Neural progenitor cell (in vitro differentiated cells): Measurements from ENCODE around the gene ANKRD12. TPM values are rescaled to one million over a fixed set of nuclear protein-coding genes. Genes with fewer than 3 reads are reported as not detected.

Experiments
- DNase-seq: peaks from one replicate; pipeline ENCODE4 v3.0.0-alpha.2; 2016; ENCODE audit warnings: low spot score
- H2AFZ ChIP-seq: fragments of 200-600 bp; sonication (generic); replicated peaks from 2 replicates; pipeline ENCODE4 v1.6.1; 2016; ENCODE audit warnings: antibody characterized with exemption
- H3F3A ChIP-seq: fragments of 200-600 bp; sonication (generic); 2 replicates; pipeline ENCODE4 v1.6.1; 2016; ENCODE audit warnings: antibody characterized with exemption, low read depth
- H3K27ac ChIP-seq: fragments of 200-600 bp; sonication (generic); 2 replicates; pipeline ENCODE4 v1.5.1; 2016; ENCODE audit warnings: mild to moderate bottlenecking
- H3K27me3 ChIP-seq: fragments of 200-600 bp; sonication (generic); 2 replicates; pipeline ENCODE4 v1.6.1; 2016; ENCODE audit warnings: mild to moderate bottlenecking, moderate library complexity
- H3K36me3 ChIP-seq: fragments of 200-600 bp; sonication (generic); 2 replicates; pipeline ENCODE4 v1.5.1; 2016
- H3K4me1 ChIP-seq: fragments of 200-600 bp; sonication (generic); 2 replicates; pipeline ENCODE4 v1.6.1; 2016; ENCODE audit warnings: mixed run types
- H3K4me2 ChIP-seq: fragments of 200-600 bp; sonication (generic); 2 replicates; pipeline ENCODE4 v1.6.1; 2016
- H3K4me3 ChIP-seq: fragments of 200-600 bp; sonication (generic); 2 replicates; pipeline ENCODE4 v1.5.1; 2016
- H3K79me2 ChIP-seq: fragments of 200-600 bp; sonication (generic); 2 replicates; pipeline ENCODE4 v1.6.1; 2016; ENCODE audit warnings: low read depth
- H3K9ac ChIP-seq: fragments of 200-600 bp; sonication (generic); 2 replicates; pipeline ENCODE4 v1.6.1; 2016
- H3K9me3 ChIP-seq: fragments of 200-600 bp; sonication (generic); 2 replicates; pipeline ENCODE4 v1.5.1; 2016; ENCODE audit warnings: low read depth
- H4K20me1 ChIP-seq: fragments of 200-600 bp; sonication (generic); 2 replicates; pipeline ENCODE4 v1.6.1; 2016; ENCODE audit warnings: low read depth
- H3K27ac Mint-ChIP-seq: 3 replicates; pipeline ENCODE4 v1.8.0; 2021; ENCODE audit warnings: mixed read lengths
- H3K27me3 Mint-ChIP-seq: 2 replicates; pipeline ENCODE4 v1.8.0; 2022; ENCODE audit warnings: low read depth, mild to moderate bottlenecking, inconsistent platforms, moderate library complexity, mixed read lengths; ENCODE audit not compliant: insufficient read depth
- H3K36me3 Mint-ChIP-seq: 3 replicates; pipeline ENCODE4 v1.8.0; 2021; ENCODE audit warnings: mixed read lengths
- H3K4me1 Mint-ChIP-seq: 3 replicates; pipeline ENCODE4 v1.8.0; 2021; ENCODE audit warnings: mixed read lengths
- H3K4me3 Mint-ChIP-seq: 3 replicates; pipeline ENCODE4 v1.8.0; 2021; ENCODE audit warnings: mild to moderate bottlenecking, moderate library complexity, mixed read lengths
- H3K9me3 Mint-ChIP-seq: 3 replicates; pipeline ENCODE4 v1.8.0; 2020; ENCODE audit warnings: mixed read lengths
- EZH2 ChIP-seq: fragments of 200-600 bp; sonication (generic); IDR thresholded peaks from 2 replicates; pipeline ENCODE4 v1.6.1; 2017; ENCODE audit warnings: antibody characterized with exemption, mild to moderate bottlenecking, moderate library complexity
- EZH2phosphoT487 ChIP-seq: fragments of 200-600 bp; sonication (generic); IDR thresholded peaks from 2 replicates; pipeline ENCODE4 v1.6.1; 2017; ENCODE audit warnings: antibody characterized with exemption
- total RNA-seq: library from RNA; depleted of rRNA; stranded (reverse); fragments of >200 nt; gene quantifications from 2 replicates; pipeline ENCODE4 v1.2.3, GENCODE V29; 2015; ENCODE audit warnings: low replicate concordance
- TF ChIP-seq, protein P1 (sequence below): fragments of 200-600 bp; sonication (generic); IDR thresholded peaks from 2 replicates; pipeline ENCODE4 v1.5.1; 2017; ENCODE audit warnings: antibody characterized with exemption, mild to moderate bottlenecking

Gene ANKRD12
- total RNA-seq, 1 donor from 2014 or later, result 38.2 TPM

DNA sequence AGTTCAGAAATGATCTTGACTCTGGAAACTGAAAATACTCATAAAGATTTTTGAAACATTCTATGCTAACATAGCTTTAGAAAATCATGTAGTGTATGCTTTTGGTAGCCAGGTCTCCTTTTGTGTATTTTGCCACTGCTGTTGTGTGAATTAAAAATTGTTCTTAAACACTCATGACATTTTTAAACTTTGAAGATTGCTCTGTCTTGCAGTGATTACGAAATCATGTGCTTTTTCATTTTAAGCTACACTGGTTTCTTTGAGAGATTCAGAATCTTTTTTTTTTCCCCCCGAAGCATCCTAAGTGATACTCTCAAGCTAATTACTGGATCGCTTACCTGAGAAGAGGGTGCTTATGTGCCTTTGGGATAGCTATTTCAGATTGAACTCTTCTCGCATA lies 60.0 kb downstream of the ANKRD12 start:
- Histone ChIP-seq H3K79me2 (no peaks in the 10 kb centered on the region), H3K9ac (no peak overlapping the region), H3K4me2 (no peak overlapping the region), H3K27ac (no peak overlapping the region), H3K36me3 (no peaks in the 10 kb centered on the region), H3K9me3 (no peaks in the 10 kb centered on the region), H3K4me1 (no peaks in the 10 kb centered on the region), H3K27me3 (no peaks in the 10 kb centered on the region), H2AFZ (no peak overlapping the region), H3K4me3 (no peak overlapping the region), H3F3A (no peaks in the 10 kb centered on the region), H4K20me1 (no peaks in the 10 kb centered on the region)
- Mint-ChIP-seq H3K27me3 (peaks cover 2% of the 10 kb centered on the region), H3K27ac (no peak overlapping the region), H3K4me3 (no peak overlapping the region), H3K9me3 (no peaks in the 10 kb centered on the region), H3K36me3 (peaks cover 12% of the 10 kb centered on the region), H3K4me1 (no peaks in the 10 kb centered on the region)
- TF ChIP-seq, protein P1, sequence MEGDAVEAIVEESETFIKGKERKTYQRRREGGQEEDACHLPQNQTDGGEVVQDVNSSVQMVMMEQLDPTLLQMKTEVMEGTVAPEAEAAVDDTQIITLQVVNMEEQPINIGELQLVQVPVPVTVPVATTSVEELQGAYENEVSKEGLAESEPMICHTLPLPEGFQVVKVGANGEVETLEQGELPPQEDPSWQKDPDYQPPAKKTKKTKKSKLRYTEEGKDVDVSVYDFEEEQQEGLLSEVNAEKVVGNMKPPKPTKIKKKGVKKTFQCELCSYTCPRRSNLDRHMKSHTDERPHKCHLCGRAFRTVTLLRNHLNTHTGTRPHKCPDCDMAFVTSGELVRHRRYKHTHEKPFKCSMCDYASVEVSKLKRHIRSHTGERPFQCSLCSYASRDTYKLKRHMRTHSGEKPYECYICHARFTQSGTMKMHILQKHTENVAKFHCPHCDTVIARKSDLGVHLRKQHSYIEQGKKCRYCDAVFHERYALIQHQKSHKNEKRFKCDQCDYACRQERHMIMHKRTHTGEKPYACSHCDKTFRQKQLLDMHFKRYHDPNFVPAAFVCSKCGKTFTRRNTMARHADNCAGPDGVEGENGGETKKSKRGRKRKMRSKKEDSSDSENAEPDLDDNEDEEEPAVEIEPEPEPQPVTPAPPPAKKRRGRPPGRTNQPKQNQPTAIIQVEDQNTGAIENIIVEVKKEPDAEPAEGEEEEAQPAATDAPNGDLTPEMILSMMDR, result no peak
- TF ChIP-seq EZH2 (no peak), EZH2phosphoT487 (no peak)
- DNase-seq, result no peak

DNA sequence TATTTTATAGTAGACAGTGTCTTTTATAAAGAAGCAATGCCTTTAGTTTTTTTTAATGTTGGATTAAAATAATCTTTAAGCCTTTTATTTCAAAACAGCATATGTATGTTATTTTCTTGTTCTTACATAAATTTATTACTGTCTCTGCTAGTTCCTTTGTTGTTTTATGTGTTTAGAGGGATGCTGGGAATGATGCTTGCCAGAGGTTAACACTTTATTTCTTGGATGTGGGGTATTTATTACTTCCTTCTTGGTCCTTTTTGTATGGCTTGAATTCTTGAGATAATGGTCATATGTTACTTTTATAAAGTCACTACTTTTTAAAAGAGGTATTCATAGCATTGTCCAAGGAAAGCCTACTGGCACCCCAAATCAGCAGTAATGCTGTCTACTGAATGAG lies 63.1 kb downstream of the ANKRD12 start:
- Mint-ChIP-seq H3K9me3 (no peaks in the 10 kb centered on the region), H3K27ac (no peak overlapping the region), H3K4me1 (no peaks in the 10 kb centered on the region), H3K27me3 (no peaks in the 10 kb centered on the region), H3K36me3 (no peaks in the 10 kb centered on the region), H3K4me3 (no peak overlapping the region)
- Histone ChIP-seq H3K4me3 (no peak overlapping the region), H4K20me1 (no peaks in the 10 kb centered on the region), H3K4me2 (no peak overlapping the region), H3K9ac (no peak overlapping the region), H3K9me3 (no peaks in the 10 kb centered on the region), H3K79me2 (no peaks in the 10 kb centered on the region), H3K4me1 (no peaks in the 10 kb centered on the region), H2AFZ (no peak overlapping the region), H3K36me3 (no peaks in the 10 kb centered on the region), H3K27me3 (no peaks in the 10 kb centered on the region), H3F3A (no peaks in the 10 kb centered on the region), H3K27ac (no peak overlapping the region)
- DNase-seq, result no peak
- no peak for TF ChIP-seq EZH2
- TF ChIP-seq EZH2phosphoT487, result no peak
- TF ChIP-seq, protein P1, result no peak

DNA sequence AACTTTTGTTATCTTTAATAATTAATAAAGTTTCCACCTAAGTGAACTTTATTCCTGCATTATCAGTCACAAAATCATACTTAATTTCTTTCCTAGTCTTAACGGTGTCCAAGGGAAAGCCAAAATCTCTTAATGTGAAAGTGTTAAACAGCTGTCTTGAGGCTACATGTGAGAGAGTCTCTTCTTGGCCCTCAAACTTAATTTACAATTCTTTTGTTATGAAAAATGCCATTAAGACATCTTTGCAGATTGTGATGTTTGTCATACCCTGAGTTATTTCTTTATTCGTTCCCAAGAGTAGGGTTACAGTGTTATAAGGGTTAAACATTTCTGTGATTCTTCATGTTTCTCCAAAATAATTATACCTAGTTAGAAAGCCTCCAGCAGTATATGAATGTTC lies 64.6 kb downstream of the ANKRD12 start:
- no peaks in the 10 kb centered on the region for H3K9me3 ChIP-seq
- Mint-ChIP-seq H3K27me3 (no peaks in the 10 kb centered on the region), H3K4me3 (no peak overlapping the region), H3K9me3 (no peaks in the 10 kb centered on the region), H3K27ac (no peak overlapping the region), H3K4me1 (no peaks in the 10 kb centered on the region), H3K36me3 (no peaks in the 10 kb centered on the region)
- DNase-seq, result no peak
- no peak overlapping the region for H3K27ac ChIP-seq
- no peaks in the 10 kb centered on the region for H3F3A ChIP-seq
- no peak for TF ChIP-seq EZH2phosphoT487
- TF ChIP-seq, protein P1, result no peak
- no peak for TF ChIP-seq EZH2
- no peak overlapping the region for H3K9ac ChIP-seq
- no peak overlapping the region for H2AFZ ChIP-seq
- no peak overlapping the region for H3K4me3 ChIP-seq
- H3K36me3 ChIP-seq, result no peaks in the 10 kb centered on the region
- H3K4me2 ChIP-seq, result no peak overlapping the region
- no peaks in the 10 kb centered on the region for H4K20me1 ChIP-seq
- no peaks in the 10 kb centered on the region for H3K4me1 ChIP-seq
- no peaks in the 10 kb centered on the region for H3K79me2 ChIP-seq
- no peaks in the 10 kb centered on the region for H3K27me3 ChIP-seq
